LNCAP (cell line): ENCODE data around the gene NTRK2.

Experiments used
- TF ChIP-seq, protein P1 (sequence below): fragments of 450-650 bp; IDR thresholded peaks from 2 replicates; pipeline ENCODE4 v1.5.1; 2017; ENCODE audit warnings: mild to moderate bottlenecking

The NTRK2 gene

DNA sequence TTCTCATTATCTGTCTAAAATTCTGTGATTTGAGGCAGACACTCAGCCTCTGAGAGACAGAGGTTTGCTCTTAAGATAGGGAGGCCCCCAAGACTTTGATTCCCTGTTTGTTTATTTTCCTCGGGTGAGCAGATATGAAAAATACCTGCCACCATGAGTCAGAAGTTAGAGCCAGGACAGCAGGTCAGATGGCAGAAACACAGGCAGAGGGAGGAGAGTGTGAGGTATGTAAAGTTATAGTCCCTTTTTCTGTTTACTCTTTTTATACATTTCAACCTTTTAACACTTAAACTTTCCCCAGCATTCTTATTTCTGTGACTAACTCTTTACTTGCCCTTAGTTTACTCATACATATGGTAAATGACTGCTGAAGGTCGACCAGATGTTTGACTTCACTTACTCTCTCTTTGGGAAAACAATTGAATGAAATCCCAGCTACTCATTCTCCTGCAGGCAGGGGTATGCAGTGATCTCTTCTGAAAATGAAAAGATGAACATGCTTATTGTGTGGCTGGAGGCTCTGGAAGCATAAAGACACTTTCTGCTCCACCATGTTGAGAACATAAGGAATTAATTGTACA is 383.8 kb downstream of the NTRK2 start:
- TF ChIP-seq, protein P1, sequence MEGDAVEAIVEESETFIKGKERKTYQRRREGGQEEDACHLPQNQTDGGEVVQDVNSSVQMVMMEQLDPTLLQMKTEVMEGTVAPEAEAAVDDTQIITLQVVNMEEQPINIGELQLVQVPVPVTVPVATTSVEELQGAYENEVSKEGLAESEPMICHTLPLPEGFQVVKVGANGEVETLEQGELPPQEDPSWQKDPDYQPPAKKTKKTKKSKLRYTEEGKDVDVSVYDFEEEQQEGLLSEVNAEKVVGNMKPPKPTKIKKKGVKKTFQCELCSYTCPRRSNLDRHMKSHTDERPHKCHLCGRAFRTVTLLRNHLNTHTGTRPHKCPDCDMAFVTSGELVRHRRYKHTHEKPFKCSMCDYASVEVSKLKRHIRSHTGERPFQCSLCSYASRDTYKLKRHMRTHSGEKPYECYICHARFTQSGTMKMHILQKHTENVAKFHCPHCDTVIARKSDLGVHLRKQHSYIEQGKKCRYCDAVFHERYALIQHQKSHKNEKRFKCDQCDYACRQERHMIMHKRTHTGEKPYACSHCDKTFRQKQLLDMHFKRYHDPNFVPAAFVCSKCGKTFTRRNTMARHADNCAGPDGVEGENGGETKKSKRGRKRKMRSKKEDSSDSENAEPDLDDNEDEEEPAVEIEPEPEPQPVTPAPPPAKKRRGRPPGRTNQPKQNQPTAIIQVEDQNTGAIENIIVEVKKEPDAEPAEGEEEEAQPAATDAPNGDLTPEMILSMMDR: no peak

DNA sequence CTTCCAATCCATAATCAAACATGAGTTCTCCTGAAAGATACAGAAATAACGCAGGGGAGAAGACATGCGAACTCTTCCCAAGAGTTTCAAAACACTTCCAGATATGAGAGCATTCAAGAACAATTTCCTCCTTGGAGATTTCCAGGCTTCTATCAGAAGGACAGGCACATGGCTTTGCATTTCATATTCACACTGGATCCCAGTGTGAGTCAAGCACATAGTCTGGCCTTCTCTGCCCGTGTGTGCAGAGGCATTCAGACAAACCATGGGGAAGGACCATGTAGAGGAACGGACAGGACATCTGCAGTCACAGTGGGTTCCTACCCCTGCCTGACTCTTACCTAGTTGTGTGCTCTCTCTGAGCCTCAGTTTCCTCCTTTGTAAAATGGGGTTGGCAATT is 384.5 kb downstream of the NTRK2 start:
- TF ChIP-seq, protein P1: no peak

DNA sequence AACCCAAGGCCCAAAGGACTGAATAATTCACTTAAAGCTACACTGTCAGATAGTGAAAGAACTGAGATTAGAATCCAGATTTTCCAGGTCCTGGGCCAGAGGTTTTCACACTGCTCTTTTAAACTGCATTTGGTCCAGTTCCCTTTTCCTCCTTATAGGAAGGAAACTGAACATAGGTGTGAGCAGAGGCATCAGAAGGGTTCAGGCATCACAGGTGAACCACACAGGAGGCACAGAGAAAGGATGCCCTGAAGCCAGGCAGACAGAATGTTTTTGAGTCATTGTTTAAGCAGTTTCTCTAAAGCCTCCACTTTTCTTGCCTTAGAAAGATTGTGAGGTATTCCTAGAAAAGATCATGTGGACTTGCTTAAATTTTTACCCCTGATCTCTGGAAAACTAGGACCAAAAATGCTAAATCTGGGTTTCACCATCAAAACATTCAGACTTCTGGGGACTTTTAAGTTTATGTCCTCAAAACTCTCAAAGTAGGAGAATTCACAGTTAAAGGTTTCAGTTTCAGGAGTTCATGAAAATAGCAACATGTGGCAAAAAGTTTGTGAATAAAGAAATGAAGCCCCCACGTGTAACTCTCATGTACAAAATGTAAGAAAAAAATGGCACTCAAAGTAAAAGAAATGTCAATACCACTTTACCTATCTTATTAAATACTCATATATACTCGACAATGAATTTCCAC is 386.1 kb downstream of the NTRK2 start:
- TF ChIP-seq, protein P1: no peak

GRCh38 chr9:85056203-85056572 is 386.7 kb downstream of the NTRK2 start:
- TF ChIP-seq, protein P1: no peak

DNA sequence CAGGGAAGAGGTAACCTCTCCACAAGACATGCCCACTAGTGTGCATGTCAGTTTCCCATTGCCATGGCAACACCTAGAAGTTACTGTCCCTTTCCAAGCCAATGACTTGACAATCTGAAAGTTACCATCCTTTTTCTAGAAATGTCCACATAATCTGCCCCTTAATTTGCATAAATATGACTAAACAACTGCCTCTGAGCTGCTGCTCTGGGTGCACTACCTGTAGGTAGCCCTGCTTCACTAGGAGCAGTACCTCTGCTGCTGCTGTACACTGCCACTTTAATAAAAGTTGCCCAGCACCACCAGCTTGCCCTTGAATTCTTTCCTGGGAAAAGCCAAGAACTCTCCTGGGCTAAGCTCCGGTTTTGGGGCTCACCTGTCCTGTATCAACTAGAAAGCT is 392.4 kb downstream of the NTRK2 start:
- TF ChIP-seq, protein P1: no peak

DNA sequence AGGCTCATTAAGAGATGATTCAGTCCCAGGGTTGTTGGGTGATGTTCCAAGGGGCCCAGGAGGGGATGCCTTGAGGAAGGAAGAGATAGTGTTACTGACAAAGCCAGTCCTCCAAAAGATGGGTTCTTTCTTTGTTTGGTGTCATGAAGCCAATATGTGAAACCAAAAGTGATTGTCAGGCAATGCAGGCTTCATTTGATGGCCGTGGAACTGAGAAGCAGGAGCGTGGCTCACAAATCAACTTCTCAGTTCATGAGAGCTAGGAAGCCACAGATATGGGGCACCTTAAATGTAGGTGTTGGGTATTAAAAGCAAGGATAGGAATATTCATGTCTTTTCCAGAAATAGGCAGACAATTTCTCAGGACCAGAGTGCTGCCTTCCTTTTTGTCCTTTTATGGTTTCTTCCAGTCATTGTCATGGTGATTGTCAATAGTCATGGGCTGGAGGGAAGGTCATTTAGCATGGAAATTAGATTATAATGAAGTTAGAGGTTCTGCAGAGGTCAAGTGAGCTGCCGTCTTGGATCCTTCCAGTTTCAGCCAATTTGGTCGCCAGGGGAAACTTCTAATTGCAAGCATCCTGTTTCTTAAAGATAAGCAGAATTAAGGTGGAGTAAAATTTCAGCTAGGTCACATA is 393.0 kb downstream of the NTRK2 start:
- TF ChIP-seq, protein P1: no peak

- TF ChIP-seq, protein P1: no peak
Measured at GRCh38 chr9:85064811-85065371, 395.4 kb downstream of the NTRK2 start.
